K562 (cell line): ENCODE measurements around the gene TM9SF4.

Experiments used
- CBFB ChIP-seq: sonication (generic); formaldehyde crosslinking; IDR thresholded peaks from 2 replicates; pipeline ENCODE4 v1.4.0; 2020; ENCODE audit warnings: mild to moderate bottlenecking, missing genetic modification reagents
- SREBF2 ChIP-seq: sonication (generic); formaldehyde crosslinking; IDR thresholded peaks from 2 replicates; pipeline ENCODE4 v1.4.0; 2020; ENCODE audit warnings: mild to moderate bottlenecking, missing genetic modification reagents
- ZNF707 ChIP-seq: fragments of 250-450 bp; sonication (Bioruptor Pico); conservative IDR thresholded peaks from 2 replicates; pipeline ENCODE4 v1.8.0; 2022; ENCODE audit warnings: inconsistent platforms, mild to moderate bottlenecking, moderate library complexity

DNA sequence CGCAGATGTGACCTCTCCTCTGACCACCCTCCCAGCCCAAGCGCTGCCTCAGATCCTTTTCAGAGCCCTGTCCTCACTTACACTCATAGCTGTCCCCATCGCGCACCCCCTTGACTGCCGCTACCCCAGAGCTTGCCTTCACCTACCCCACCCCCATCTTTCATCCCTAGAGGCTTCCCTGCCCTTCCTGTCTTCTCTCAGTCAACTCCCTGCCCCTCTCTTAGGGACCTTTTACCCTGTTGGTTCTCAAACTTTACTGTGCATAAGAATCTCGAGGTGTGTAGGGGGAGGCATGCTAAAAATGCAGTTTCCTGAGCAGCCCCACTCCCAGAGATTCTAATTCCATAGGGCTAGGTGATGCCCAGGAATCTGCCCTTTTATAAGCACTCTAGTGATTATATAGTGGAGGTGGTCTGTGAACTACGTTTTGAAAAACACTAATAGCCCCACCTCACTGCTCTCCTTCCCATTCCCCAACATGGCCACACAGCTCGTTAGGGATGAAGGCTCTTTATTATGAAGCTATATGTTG, 725 bp downstream of the TM9SF4 start:
- no peak for TF ChIP-seq ZNF707 (CRISPR knock-in tag)
- TF ChIP-seq CBFB (CRISPR knock-in tag): no peak
- TF ChIP-seq SREBF2: no peak
